ENCODE data around the gene KAT2B.

DNA sequence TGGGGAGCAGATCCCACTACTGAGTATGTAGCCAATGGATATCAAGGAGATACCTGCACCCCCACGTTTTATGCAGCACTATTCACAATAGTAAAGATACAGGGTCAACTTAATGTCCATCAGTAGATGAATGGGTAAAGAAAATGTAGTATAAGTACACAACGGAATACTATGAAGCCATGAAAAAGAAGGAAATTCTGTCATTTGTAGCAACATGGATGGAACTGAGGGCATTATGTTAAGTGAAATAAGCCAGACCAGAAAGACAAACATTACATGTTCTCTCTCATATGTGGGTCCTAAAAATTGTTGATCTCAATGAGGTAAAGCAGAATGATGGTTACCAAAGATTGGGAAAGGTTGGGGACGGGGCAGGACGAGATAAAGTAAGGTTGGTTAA is 42.7 kb upstream of the KAT2B start:
- no peak for TF ChIP-seq CTCF (IDR thresholded peaks at IDR 0.05)
- no peak for TF ChIP-seq POLR2A (IDR thresholded peaks at IDR 0.05)
- TF ChIP-seq EP300 (IDR thresholded peaks at IDR 0.05): no peak
- TF ChIP-seq POLR2AphosphoS5 (IDR thresholded peaks at IDR 0.05): no peak

All from gastroesophageal sphincter (tissue), 3 donors.